T-helper 2 cell treated with Interferon-gamma antibody and Interleukin-4, amounts not matched to agents 5 μg/mL and 100 μg/mL, for 36 hours (primary cell): ENCODE results near the gene ASF1A.

Experiments
- DNase-seq: peaks from one replicate; pipeline ENCODE4 v3.0.0; 2021; ENCODE audit warnings: low spot score
- H3K27ac Mint-ChIP-seq: one replicate; pipeline ENCODE4 v1.8.0; 2021; ENCODE audit warnings: mild to moderate bottlenecking, mixed read lengths
- H3K27me3 Mint-ChIP-seq: one replicate; pipeline ENCODE4 v1.8.0; 2021; ENCODE audit warnings: low read depth, mixed read lengths
- H3K36me3 Mint-ChIP-seq: one replicate; pipeline ENCODE4 v1.8.0; 2021; ENCODE audit warnings: low read depth, mixed read lengths
- H3K4me1 Mint-ChIP-seq: one replicate; pipeline ENCODE4 v1.8.0; 2021; ENCODE audit warnings: low read depth, mixed read lengths
- H3K4me3 Mint-ChIP-seq: one replicate; pipeline ENCODE4 v1.8.0; 2022; ENCODE audit warnings: mild to moderate bottlenecking, moderate library complexity, mixed read lengths
- H3K9me3 Mint-ChIP-seq: one replicate; pipeline ENCODE4 v1.8.0; 2021; ENCODE audit warnings: mixed read lengths

Gene ASF1A

GRCh38 chr6:118908441-118908840, 14.5 kb downstream of the ASF1A start:
- Mint-ChIP-seq H3K36me3 (peaks cover 58% of the 10 kb centered on the region), H3K4me3 (no peak overlapping the region), H3K27me3 (no peaks in the 10 kb centered on the region), H3K9me3 (no peaks in the 10 kb centered on the region), H3K4me1 (peaks cover 12% of the 10 kb centered on the region), H3K27ac (no peak overlapping the region)
- no peak for DNase-seq

- Mint-ChIP-seq H3K27me3 (no peaks in the 10 kb centered on the region), H3K4me3 (no peak overlapping the region), H3K9me3 (no peaks in the 10 kb centered on the region), H3K27ac (no peak overlapping the region), H3K36me3 (peaks cover 49% of the 10 kb centered on the region), H3K4me1 (peaks cover 5% of the 10 kb centered on the region)
- DNase-seq: no peak
These were observed 18.7 kb downstream of the ASF1A start for GRCh38 chr6:118912646-118913045.

- Mint-ChIP-seq H3K27me3 (no peaks in the 10 kb centered on the region), H3K4me1 (peaks cover 5% of the 10 kb centered on the region), H3K36me3 (peaks cover 46% of the 10 kb centered on the region), H3K4me3 (no peak overlapping the region), H3K27ac (no peak overlapping the region), H3K9me3 (no peaks in the 10 kb centered on the region)
- no peak for DNase-seq
These were observed 19.2 kb downstream of the ASF1A start for GRCh38 chr6:118913161-118913560.

GRCh38 chr6:118914598-118914997, 20.6 kb downstream of the ASF1A start:
- Mint-ChIP-seq H3K9me3 (no peaks in the 10 kb centered on the region), H3K27ac (no peak overlapping the region), H3K4me1 (peaks cover 3% of the 10 kb centered on the region), H3K36me3 (peaks cover 46% of the 10 kb centered on the region), H3K27me3 (no peaks in the 10 kb centered on the region), H3K4me3 (no peak overlapping the region)
- DNase-seq: no peak

- Mint-ChIP-seq H3K27ac (no peak overlapping the region), H3K4me3 (no peak overlapping the region), H3K27me3 (no peaks in the 10 kb centered on the region), H3K4me1 (peaks cover 3% of the 10 kb centered on the region), H3K9me3 (no peaks in the 10 kb centered on the region), H3K36me3 (peaks cover 47% of the 10 kb centered on the region)
- no peak for DNase-seq
These were observed 23.8 kb downstream of the ASF1A start for GRCh38 chr6:118917546-118918328.

GRCh38 chr6:118918329-118918725, 24.4 kb downstream of the ASF1A start:
- Mint-ChIP-seq H3K27me3 (no peaks in the 10 kb centered on the region), H3K36me3 (peaks cover 42% of the 10 kb centered on the region), H3K27ac (no peak overlapping the region), H3K4me3 (no peak overlapping the region), H3K9me3 (no peaks in the 10 kb centered on the region), H3K4me1 (no peaks in the 10 kb centered on the region)
- DNase-seq: no peak

GRCh38 chr6:118921084-118921483, 27.1 kb downstream of the ASF1A start:
- Mint-ChIP-seq H3K4me1 (no peaks in the 10 kb centered on the region), H3K4me3 (no peak overlapping the region), H3K36me3 (peaks cover 39% of the 10 kb centered on the region), H3K27me3 (no peaks in the 10 kb centered on the region), H3K27ac (no peak overlapping the region), H3K9me3 (no peaks in the 10 kb centered on the region)
- no peak for DNase-seq

- Mint-ChIP-seq H3K9me3 (no peaks in the 10 kb centered on the region), H3K4me1 (no peaks in the 10 kb centered on the region), H3K36me3 (peaks cover 48% of the 10 kb centered on the region), H3K27ac (no peak overlapping the region), H3K27me3 (no peaks in the 10 kb centered on the region), H3K4me3 (no peak overlapping the region)
- DNase-seq: no peak
These were observed 29.1 kb downstream of the ASF1A start for GRCh38 chr6:118923035-118923434.

- Mint-ChIP-seq H3K9me3 (no peaks in the 10 kb centered on the region), H3K27ac (no peak overlapping the region), H3K4me1 (peaks cover 18% of the 10 kb centered on the region), H3K27me3 (no peaks in the 10 kb centered on the region), H3K4me3 (no peak overlapping the region), H3K36me3 (peaks cover 22% of the 10 kb centered on the region)
- no peak for DNase-seq
These were observed 36.7 kb downstream of the ASF1A start for GRCh38 chr6:118930680-118931079.

- Mint-ChIP-seq H3K27me3 (no peaks in the 10 kb centered on the region), H3K4me1 (peaks cover 21% of the 10 kb centered on the region), H3K9me3 (no peaks in the 10 kb centered on the region), H3K36me3 (peaks cover 19% of the 10 kb centered on the region), H3K4me3 (no peak overlapping the region), H3K27ac (no peak overlapping the region)
- no peak for DNase-seq
These were observed 37.5 kb downstream of the ASF1A start for GRCh38 chr6:118931436-118931835.

- Mint-ChIP-seq H3K27me3 (no peaks in the 10 kb centered on the region), H3K9me3 (peaks cover 4% of the 10 kb centered on the region), H3K27ac (no peak overlapping the region), H3K4me1 (peaks cover 25% of the 10 kb centered on the region), H3K4me3 (no peak overlapping the region), H3K36me3 (peaks cover 20% of the 10 kb centered on the region)
- no peak for DNase-seq
These were observed 38.5 kb downstream of the ASF1A start for GRCh38 chr6:118932421-118932820.

GRCh38 chr6:118933855-118934460, 40.0 kb downstream of the ASF1A start:
- DNase-seq: no peak
- H3K36me3 Mint-ChIP-seq: peaks cover 16% of the 10 kb centered on the region
- peak overlapping the region; percentile 90 for H3K27ac Mint-ChIP-seq
- peaks cover 26% of the 10 kb centered on the region for H3K4me1 Mint-ChIP-seq
- no peaks in the 10 kb centered on the region for H3K27me3 Mint-ChIP-seq
- H3K9me3 Mint-ChIP-seq: peaks cover 4% of the 10 kb centered on the region
- H3K4me3 Mint-ChIP-seq: peak overlapping the region; percentile 89

- peak; percentile 89 for DNase-seq
- Mint-ChIP-seq H3K9me3 (peaks cover 4% of the 10 kb centered on the region), H3K27me3 (no peaks in the 10 kb centered on the region), H3K27ac (peak within 1 kb of the TSS; percentile 91), H3K4me3 (peak within 1 kb of the TSS; percentile 89), H3K36me3 (peaks cover 18% of the 10 kb centered on the region), H3K4me1 (peaks cover 26% of the 10 kb centered on the region)
These were observed 40.7 kb downstream of the ASF1A start, which contains the start of gene MCM9 for GRCh38 chr6:118934461-118935330. TSS of gene MCM9 (minus strand) at chr6:118935159. CDS start at chr6:118931723, 3,436 bp downstream.

- H3K9me3 Mint-ChIP-seq: peaks cover 4% of the 10 kb centered on the region
- no peak for DNase-seq
- H3K27ac Mint-ChIP-seq: peak overlapping the region; percentile 91
- H3K4me1 Mint-ChIP-seq: peaks cover 26% of the 10 kb centered on the region
- H3K36me3 Mint-ChIP-seq: peaks cover 18% of the 10 kb centered on the region
- H3K27me3 Mint-ChIP-seq: no peaks in the 10 kb centered on the region
- peak overlapping the region; percentile 89 for H3K4me3 Mint-ChIP-seq
These were observed 41.3 kb downstream of the ASF1A start for GRCh38 chr6:118935331-118935668.
